OCI-LY1 (cell line): ENCODE results near the gene GAPVD1.

Experiments
- H2AFZ ChIP-seq: fragments of 200-600 bp; sonication (generic), shearing (Covaris generic); 2 replicates; pipeline ENCODE4 v1.6.0; 2014; ENCODE audit warnings: antibody characterized with exemption, mild to moderate bottlenecking, low read length
- H3F3A ChIP-seq: fragments of 200-600 bp; sonication (generic), shearing (Covaris generic); 2 replicates; pipeline ENCODE4 v1.6.0; 2014; ENCODE audit warnings: mild to moderate bottlenecking, antibody characterized with exemption, low read length, moderate library complexity; ENCODE audit not compliant: insufficient read depth
- H3K27ac ChIP-seq: fragments of 200-600 bp; sonication (generic); 2 replicates; pipeline ENCODE4 v1.5.1; 2014; ENCODE audit warnings: low read length, mixed run types, mild to moderate bottlenecking, low read depth; ENCODE audit not compliant: poor library complexity, severe bottlenecking
- H3K27me3 ChIP-seq: fragments of 200-600 bp; sonication (generic); 2 replicates; pipeline ENCODE4 v1.6.0; 2014; ENCODE audit warnings: antibody characterized with exemption, mild to moderate bottlenecking, low read length, moderate library complexity; ENCODE audit not compliant: insufficient read depth
- H3K36me3 ChIP-seq: fragments of 200-600 bp; sonication (generic); 2 replicates; pipeline ENCODE4 v1.6.1; 2014; ENCODE audit warnings: mild to moderate bottlenecking, antibody characterized with exemption, low read length, moderate library complexity, mixed read lengths; ENCODE audit not compliant: insufficient read depth
- H3K4me1 ChIP-seq: fragments of 200-600 bp; sonication (generic); 2 replicates; pipeline ENCODE4 v1.5.1; 2014; ENCODE audit warnings: mild to moderate bottlenecking, low read length, moderate library complexity; ENCODE audit not compliant: insufficient read depth, severe bottlenecking
- H3K4me2 ChIP-seq: fragments of 200-600 bp; sonication (generic), shearing (Covaris generic); 2 replicates; pipeline ENCODE4 v1.6.1; 2014; ENCODE audit warnings: low read length
- H3K4me3 ChIP-seq: fragments of 200-600 bp; sonication (generic); 2 replicates; pipeline ENCODE4 v1.5.1; 2014; ENCODE audit warnings: low read length, low read depth, mild to moderate bottlenecking, mixed read lengths; ENCODE audit not compliant: poor library complexity, severe bottlenecking
- H3K79me2 ChIP-seq: fragments of 200-600 bp; shearing (Covaris generic); 2 replicates; pipeline ENCODE4 v1.6.1; 2016; ENCODE audit warnings: mixed run types, low read length, mixed read lengths; ENCODE audit not compliant: insufficient read depth
- H3K9ac ChIP-seq: fragments of 200-600 bp; sonication (generic), shearing (Covaris generic); 2 replicates; pipeline ENCODE4 v1.6.1; 2014; ENCODE audit warnings: mild to moderate bottlenecking, low read length, mixed read lengths
- H3K9me2 ChIP-seq: fragments of 200-600 bp; sonication (generic), shearing (Covaris generic); 2 replicates; pipeline ENCODE4 v1.6.1; 2014; ENCODE audit warnings: low read depth, mild to moderate bottlenecking, low read length, mixed read lengths
- H3K9me3 ChIP-seq: fragments of 200-600 bp; shearing (Covaris generic); 2 replicates; pipeline ENCODE4 v1.6.1; 2014; ENCODE audit warnings: low read length, mixed read lengths
- H4K20me1 ChIP-seq: fragments of 200-600 bp; sonication (generic), shearing (Covaris generic); 2 replicates; pipeline ENCODE4 v1.6.0; 2016; ENCODE audit warnings: mild to moderate bottlenecking, low read length; ENCODE audit not compliant: insufficient read depth
- CTCF ChIP-seq: fragments of 200-600 bp; sonication (generic), shearing (Covaris generic); IDR thresholded peaks from 2 replicates; pipeline ENCODE4 v1.5.1; 2017; ENCODE audit warnings: mild to moderate bottlenecking, antibody characterized with exemption, low read length, moderate library complexity, mixed read lengths
- EZH2 ChIP-seq: fragments of 200-600 bp; sonication (generic), shearing (Covaris generic); IDR thresholded peaks from 2 replicates; pipeline ENCODE4 v1.8.0; 2017; ENCODE audit warnings: borderline replicate concordance, mixed run types, mild to moderate bottlenecking, antibody characterized with exemption, low read length, moderate library complexity, mixed read lengths

Gene GAPVD1

GRCh38 chr9:125295657-125296056, 34.0 kb downstream of the GAPVD1 start:
- Histone ChIP-seq H3F3A (no peaks in the 10 kb centered on the region), H3K4me1 (no peaks in the 10 kb centered on the region), H3K9ac (no peak overlapping the region), H3K79me2 (peaks cover 18% of the 10 kb centered on the region), H3K4me3 (no peak overlapping the region), H3K27me3 (no peaks in the 10 kb centered on the region), H3K9me3 (no peaks in the 10 kb centered on the region), H4K20me1 (no peaks in the 10 kb centered on the region), H3K4me2 (no peak overlapping the region), H2AFZ (no peak overlapping the region), H3K9me2 (no peaks in the 10 kb centered on the region), H3K36me3 (peaks cover 21% of the 10 kb centered on the region), H3K27ac (no peak overlapping the region)
- no peak for TF ChIP-seq CTCF
- no peak for TF ChIP-seq EZH2

GRCh38 chr9:125296843-125297372, 35.3 kb downstream of the GAPVD1 start:
- Histone ChIP-seq H3K4me1 (no peaks in the 10 kb centered on the region), H2AFZ (no peak overlapping the region), H3K9me2 (no peaks in the 10 kb centered on the region), H3K4me2 (no peak overlapping the region), H3K36me3 (peaks cover 33% of the 10 kb centered on the region), H3K4me3 (no peak overlapping the region), H3K27me3 (no peaks in the 10 kb centered on the region), H3K9ac (no peak overlapping the region), H4K20me1 (no peaks in the 10 kb centered on the region), H3K9me3 (no peaks in the 10 kb centered on the region), H3K79me2 (peaks cover 18% of the 10 kb centered on the region), H3F3A (no peaks in the 10 kb centered on the region), H3K27ac (no peak overlapping the region)
- no peak for TF ChIP-seq EZH2
- TF ChIP-seq CTCF: no peak

- Histone ChIP-seq H3K9ac (no peak overlapping the region), H3K4me1 (no peaks in the 10 kb centered on the region), H4K20me1 (no peaks in the 10 kb centered on the region)
Measured at GRCh38 chr9:125297917-125298316, 36.3 kb downstream of the GAPVD1 start.

More at GRCh38 chr9:125297917-125298316, 36.3 kb downstream of the GAPVD1 start:
- no peak overlapping the region for H3K4me3 ChIP-seq
- H3K27ac ChIP-seq: no peak overlapping the region
- TF ChIP-seq CTCF (no peak), EZH2 (no peak)
- H3K36me3 ChIP-seq: peaks cover 43% of the 10 kb centered on the region
- H3F3A ChIP-seq: no peaks in the 10 kb centered on the region
- H3K9me3 ChIP-seq: no peaks in the 10 kb centered on the region
- no peak overlapping the region for H3K4me2 ChIP-seq
- H3K9me2 ChIP-seq: no peaks in the 10 kb centered on the region
- H3K27me3 ChIP-seq: no peaks in the 10 kb centered on the region
- H3K79me2 ChIP-seq: peaks cover 16% of the 10 kb centered on the region
- no peak overlapping the region for H2AFZ ChIP-seq
